CD4-positive, alpha-beta T cell treated with Interferon alpha-2 for 1 hour (primary cell): ENCODE measurements around the gene GRIN2B.

Experiments
- DNase-seq, 2 donors: peaks; one replicate each; pipeline ENCODE4 v3.0.0-alpha.2; 2020 to 2022

GRIN2B gene

DNA sequence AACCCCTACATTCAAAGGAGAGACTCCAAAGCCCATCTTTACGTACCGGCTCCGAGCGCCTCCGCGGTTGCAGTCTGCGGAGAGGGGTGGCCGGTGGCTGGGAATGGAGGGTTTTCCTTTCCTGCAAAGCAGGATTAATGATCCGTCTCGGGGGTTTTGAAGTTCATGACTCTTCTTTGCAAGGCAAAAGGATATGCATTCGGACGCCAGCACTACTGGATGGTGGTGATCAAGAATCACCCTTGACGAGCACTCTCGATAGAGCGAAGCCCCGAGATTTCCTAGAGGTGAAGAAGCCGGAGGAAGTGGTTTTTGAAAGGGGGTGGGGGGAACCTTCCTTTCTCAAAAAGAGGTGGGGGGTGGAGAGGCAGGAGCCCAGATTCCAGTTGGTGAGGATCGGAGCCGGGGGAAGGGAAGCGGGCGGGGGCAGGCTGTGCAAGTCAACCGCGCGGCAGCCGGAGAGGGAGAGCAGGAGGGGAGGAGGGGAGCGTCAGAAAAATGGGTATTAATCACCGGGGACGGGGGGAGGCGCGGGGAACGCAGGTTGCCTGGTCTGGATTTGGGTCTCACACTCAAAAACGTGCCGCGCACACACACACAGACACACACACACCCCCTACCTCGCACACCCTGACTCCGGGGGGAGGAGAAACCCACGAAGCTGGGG lies at the start of gene GRIN2B:
TSS of gene GRIN2B (minus strand) at position 307 of the 667 bp plus-strand sequence. CDS start 115,394 bp downstream, outside the sequence.
- no peak for DNase-seq

DNA sequence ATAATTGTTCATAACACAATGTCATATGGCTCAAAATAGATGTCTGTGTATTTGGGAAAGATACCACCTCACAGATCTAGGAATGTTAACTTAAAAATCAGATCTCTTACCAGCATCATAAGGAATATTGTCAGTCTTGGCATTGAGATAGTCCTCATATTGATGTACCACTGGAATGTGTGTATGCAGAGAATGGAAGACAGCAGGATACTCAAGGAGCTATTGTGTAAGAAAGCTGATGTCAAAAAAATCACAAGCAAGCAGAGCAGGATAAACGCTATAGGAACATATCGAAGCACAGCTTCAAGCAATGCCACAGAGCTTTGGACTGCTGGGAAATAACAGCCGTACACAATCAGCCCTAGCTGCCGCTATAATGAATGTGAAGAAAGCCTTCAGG lies 45.1 kb upstream of the GRIN2B start:
- no peak for DNase-seq

DNA sequence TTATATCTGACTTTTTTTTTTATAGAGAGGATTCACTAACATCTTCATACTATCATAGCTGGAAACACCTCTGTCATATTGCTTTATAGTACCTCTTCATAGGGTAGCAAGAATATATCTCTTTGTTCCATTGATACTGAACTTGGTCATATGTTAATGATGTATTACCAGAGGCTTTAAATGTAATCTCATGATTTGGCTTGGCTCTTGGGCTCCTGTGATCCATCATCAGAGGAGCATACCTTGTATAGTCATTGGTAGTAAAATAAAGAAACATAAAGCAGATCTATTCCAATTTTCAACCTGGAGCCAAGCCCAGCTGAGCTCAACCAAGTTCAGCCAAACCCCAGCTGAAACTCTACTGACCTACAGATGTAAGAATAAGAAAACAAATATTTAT lies 43.2 kb upstream of the GRIN2B start:
- no peak for DNase-seq

DNA sequence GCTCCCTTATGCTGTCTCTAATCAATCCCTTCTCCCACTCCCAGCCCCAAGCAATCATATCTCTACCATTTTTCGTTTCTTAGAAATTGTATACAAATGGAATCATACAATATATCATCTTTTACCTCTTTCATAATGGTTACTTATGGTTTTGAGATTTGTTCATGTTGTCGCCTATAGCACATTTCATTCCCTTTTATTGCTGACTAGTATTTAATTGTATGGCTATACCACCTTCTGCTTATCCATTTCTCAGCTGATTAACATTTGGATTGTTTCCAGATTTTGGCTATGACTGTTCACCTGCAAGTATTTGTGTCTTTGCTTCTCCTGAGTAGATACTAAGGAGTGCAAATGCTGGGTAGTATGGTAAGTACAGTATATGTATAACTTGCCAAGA lies 36.7 kb upstream of the GRIN2B start:
- no peak for DNase-seq

DNA sequence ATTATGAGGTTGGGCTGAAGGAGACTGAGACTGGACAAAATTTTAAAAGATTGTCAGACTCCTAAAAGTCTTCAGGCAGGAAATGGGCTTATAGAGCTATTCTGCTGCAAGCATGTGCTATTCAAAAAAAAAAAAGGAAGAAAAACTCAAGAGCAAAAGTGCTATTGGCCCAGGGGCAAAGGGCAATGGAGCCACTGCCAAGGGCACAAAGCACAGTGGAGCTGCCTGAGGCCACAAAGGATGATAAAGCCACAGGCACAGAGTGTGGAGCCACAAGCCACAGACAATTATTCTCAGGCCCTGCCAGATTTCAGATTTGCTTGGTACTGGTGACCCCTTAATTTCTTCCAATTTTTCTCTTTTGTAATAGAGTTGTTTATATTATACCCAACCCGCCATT lies 29.6 kb upstream of the GRIN2B start:
- no peak for DNase-seq

DNA sequence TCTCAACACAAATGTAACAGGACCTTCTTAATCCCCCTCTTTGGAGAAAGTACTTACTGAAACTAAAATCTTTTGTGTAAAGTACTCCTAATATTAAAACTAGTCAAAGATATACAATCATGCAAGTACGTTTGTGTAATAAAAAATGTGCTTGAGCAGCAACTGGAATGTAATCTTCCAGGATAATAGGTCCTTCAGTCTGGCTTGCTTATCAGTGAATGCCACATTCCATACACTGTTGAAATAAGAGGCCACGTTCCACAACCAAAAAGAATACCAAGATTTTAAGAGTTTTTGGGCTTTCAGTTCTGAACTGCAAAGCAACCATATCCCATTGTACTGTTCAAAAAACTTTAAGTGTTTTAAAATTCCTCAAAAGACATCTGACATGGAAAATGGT lies 26.2 kb upstream of the GRIN2B start:
- DNase-seq: no peak

DNA sequence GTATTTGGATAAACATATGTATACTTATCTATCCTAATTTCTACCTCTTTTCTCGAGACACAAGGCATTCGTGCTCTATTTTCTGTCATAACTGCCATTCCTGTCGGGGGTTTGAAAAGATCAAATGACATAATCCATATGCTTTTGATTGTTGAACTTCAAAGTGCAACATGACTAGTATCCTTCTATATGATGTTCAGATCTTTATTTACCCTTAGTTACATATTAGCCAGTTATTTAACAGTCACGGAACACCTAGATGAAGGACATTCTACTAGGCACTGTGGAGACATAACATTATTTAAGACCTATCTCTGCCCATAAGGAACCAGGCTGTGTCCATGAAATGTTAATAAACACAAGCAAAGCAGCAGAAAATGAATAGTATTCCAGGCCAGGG lies 11.2 kb upstream of the GRIN2B start:
- DNase-seq: no peak

DNA sequence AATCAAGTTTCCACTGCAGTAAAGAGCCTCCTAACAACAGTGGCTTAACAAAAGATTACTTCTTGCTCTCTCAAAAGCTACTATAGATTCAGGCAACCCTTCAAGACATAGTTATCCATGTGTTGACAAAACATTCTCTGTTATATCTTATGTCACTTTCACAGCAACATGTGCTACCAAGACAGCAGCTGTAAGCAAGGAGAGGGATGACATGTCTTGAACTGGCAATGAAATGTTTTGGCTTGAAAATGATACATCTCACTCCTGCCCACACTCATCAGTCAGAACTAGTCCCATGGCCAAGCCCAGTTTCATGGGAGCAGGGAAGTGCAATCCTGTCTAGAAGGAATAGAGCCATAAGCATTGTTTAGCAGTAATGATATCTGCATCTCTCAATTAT lies 10.7 kb upstream of the GRIN2B start:
- no peak for DNase-seq

DNA sequence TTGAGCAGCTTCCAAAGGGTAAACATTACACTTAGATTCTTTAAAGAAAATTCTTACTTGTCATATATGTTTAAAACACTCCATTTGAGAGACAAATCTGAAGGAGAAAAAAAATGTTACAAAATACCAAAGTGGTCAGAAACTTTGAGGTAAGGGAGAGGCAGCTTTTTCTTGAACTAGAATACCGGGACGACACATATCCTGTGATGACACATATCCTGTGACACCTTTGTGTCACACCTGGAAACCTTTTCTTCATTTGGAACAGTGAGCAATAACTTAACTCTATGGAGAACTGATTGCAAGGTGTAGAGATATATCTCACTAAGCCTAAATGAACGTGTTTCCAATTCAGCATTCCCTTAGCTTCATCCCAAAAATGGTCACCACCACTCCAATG lies 4.6 kb upstream of the GRIN2B start:
- DNase-seq: no peak

DNA sequence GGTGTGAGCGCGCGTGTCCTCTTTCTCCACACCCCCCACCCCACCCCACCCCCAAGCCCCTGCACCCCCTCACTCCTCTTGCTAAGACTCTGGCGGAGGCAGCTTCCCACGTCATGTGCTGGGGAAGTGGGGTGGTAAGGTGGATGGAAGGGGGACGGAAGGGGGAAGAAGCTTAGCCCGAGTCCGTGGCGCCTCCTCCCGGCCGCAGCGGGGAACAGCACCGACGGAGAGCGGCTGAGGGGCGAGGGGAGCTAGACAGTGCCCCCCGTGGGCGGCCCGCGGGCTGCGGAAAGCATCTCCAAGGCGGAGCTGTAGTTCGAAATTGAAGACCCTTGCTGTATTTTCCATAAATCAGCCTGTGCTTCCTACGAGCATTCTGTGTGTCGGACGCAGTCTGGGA lies 588 bp upstream of the GRIN2B start:
- no peak for DNase-seq

DNA sequence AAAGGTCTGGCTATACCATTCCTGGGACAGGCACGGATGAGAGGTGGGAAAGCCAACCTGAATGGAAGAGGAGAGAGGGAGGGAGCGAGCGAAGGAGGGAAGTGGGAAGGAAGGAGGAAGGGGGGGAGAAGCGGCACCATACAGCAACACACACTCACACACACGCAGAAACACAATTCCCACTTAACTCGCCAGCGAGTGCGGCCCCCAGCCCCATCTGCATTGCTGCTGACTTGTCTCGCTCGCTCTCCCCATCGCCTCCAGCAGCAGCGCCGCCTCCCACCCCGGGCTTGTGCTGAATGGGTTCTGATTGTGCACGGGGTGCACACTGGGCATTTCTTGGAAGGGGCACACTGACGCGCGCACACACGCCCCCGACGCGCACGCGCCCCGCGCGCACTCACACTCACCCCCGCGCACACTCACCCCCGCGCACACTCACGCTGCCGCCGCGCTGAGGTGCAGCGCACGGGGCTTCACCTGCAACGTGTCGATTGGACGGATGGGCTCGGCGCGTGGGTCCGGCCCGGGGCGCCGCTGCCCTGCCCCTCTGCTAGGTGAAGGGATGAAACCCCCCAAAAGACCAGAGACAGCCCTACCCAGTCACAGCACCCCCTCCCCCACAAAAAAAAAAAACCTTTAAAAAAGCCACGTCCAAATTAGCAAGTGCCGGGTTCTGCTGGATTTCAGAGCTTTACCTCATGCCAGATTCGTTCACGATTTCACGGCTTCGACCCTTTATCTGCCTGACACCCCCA lies 685 bp downstream of the GRIN2B start:
- no peak for DNase-seq

DNA sequence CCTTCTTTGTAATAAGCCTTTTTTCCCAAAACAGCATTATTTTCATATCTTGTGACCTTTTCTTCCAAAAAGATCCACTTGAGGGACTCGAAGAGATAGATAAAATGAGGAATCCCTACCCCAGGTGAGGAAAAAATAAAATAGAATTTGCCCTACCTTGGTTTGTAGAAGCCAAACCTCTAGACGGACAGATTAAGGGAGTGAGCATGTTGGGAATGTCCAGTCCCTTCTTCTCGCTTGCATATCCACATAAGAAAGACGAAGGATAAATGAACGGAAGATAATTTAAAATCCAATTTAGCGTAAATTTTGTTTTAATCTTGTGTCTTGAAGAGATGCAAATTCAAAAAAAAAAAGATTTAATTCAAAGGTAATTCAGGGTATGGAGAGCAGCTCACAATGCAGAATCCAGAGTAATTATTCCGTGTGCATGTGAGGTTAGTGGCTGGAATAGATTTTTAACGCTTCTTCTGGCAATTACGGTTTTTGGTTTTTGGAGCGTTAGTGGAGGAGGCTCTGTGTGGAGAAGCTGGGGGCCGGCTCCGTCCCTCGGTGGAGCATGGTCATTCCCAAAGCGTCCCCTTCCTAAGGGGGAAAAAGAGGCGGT lies 1.5 kb downstream of the GRIN2B start:
- no peak for DNase-seq

DNA sequence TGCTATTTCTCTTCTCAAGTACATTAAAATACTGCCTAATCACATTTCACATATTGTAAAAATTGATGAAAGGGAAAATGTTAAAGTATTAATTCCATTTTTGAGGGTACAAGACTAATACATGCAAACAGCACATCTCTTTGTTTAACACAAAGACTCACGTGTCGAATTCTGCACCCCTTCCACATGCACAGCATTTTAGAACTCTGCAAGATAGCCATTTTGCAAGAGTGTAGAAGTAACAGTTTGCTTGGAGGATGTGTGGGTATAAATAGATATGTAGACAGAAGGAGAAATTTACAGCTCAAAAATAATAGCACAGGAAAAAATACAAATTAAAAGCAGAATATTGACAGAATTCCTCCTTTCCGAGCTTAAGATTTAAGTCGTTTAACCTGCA lies 2.5 kb downstream of the GRIN2B start:
- DNase-seq: no peak

DNA sequence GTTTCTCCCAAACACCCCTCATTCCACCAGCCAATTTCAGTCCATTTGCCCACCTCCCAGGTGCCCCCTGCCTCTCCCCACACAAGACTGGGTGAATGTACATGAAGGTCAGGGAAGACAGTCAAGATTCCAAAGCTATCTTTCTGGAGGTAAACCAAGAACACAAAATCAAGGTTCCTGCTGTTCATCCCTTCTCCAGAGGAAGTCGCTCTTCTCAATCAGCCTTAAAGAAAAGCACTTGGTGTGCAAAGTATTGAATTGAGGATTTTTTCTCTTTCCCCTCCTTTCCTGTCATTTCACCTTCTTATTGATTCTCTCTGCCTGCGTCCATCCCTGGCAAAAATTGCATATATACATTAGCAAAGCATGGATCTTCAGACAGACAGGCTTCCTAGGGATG lies 4.5 kb downstream of the GRIN2B start:
- no peak for DNase-seq

DNA sequence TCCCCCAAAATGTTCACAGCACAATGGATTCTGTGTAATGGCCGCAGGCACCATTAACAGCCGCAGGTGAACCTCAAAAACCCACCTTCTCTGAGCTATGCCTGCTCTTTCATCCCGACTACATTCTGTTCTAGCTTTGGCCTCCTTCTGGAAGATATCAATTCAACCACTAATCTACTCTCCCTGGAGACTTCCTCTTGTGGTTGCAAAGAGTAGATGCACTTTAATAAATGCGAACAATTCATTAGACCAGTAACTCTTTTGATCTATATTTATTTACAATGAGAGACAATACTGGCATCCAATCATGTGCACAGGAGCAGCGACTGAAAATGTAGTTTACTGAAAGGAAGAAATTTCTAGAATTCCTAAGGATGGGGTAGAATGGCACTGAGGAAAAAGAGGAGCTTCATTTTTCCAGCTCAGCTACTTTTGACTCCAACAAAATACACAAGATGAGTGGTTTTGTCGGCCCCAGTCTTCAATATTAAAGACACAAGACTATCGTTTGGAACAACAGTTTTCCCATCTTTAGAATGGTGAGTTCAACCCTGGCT lies 5.3 kb downstream of the GRIN2B start:
- no peak for DNase-seq

DNA sequence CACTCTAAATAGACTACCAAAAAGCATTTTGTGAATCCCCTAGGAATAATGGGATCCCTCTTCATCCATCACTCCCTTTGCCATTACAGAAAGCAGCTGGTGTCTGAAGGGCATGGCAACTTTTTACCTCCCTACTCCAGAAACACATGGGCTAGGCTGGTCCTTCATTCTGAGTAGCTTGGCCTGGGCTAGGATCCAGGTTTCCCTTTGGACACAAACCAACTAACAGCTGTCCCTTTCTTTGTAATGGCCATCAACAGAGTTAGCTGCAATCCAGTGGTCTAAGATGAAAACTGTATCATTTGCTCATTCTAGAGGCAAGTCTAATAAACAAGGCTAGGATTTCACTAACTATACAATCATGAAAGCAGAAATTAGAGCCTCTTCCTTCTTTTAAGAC lies 7.4 kb downstream of the GRIN2B start:
- DNase-seq: no peak

DNA sequence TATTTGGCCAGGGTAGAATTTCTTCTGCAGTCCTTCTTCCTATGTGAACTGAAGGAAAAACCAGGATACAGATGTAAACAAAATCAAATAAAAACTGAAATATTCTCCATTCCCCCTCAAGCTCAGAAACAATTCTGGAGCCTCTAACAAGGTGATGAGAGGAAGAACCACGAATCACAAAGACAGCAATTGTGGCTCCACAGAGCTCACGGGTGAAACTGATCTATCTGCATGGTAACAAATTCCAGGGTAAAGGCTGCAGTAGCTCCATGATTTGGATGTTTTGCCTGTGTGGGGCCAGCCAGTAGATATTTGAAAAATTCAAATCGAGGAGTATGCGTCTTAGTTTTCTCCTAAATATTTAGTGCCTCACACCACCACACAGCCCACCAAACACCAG lies 10.6 kb downstream of the GRIN2B start:
- no peak for DNase-seq

DNA sequence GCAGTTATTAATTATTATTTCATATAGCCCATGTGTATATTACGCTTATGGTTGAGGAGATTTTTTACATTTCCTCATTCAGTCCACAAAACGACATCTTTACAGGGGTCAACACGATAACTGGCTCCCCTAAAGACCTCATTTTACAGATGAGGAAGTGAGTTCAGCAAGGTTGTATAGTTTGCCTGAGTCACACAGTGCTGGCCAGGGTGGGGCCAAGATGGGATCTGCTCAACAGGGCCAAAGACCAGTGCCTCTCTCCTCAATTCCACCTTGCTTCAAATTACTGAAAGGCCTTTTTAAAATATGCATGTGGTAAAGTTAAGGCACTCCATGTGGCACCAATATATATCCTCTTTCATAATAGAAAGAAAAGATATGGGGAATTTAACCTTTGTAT lies 13.1 kb downstream of the GRIN2B start:
- DNase-seq: no peak

DNA sequence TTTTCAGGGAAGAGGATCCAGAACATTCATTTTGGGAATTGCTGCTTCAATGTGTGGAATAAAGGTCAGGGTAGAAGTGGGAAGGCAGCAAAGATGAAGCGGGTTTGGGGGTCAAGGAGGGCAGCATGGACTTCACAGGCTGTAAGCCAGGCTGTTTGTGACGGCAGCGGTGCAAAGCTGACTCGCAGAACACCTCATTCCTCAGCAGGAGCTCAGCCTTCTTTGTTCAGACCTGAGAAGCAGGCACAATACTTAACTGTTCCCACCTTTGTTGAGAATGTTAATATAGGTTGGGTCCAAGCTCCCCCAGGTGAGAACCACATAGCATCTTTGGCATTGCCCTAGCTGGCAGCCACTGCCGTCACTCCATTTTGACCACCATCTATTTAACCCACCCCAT lies 16.7 kb downstream of the GRIN2B start:
- no peak for DNase-seq

DNA sequence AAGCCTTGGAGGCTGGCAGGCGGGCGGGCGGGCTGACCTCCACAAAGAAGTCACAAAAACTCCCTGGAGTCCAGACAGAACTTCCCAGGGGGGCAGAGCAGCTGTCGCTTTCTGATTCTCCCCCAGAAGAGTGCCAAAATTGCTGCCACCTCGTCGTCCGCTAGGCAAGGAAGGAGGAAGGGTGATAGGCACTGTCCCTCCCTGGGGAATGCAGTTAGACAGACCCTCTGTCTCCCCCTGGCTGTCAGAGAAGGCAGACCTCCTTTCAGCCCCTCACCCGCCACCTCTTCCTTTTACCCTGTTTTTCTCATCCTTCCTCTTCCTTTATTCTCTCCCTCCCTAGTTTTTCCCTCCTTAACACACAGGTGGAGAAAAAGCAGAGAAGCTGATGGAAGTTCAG lies 18.7 kb downstream of the GRIN2B start:
- DNase-seq: no peak

DNA sequence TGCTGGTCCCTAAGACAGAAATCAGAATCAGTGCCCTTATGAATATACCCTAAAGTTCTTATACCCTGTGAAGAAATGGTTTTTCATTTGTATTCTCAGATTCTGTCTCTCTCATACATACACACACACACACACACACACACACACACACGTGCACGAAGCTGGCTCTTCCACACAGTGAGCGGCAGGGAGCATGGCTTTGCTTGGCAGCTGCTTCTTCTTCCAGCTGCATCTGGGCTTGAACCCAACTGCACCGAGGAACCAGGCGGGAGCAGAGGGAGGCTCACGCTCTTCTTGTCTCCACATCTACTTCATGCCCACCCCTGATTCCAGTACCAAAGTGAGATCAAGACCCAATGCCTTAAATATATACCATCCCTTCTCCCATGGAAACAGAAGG lies 19.4 kb downstream of the GRIN2B start:
- DNase-seq: no peak

DNA sequence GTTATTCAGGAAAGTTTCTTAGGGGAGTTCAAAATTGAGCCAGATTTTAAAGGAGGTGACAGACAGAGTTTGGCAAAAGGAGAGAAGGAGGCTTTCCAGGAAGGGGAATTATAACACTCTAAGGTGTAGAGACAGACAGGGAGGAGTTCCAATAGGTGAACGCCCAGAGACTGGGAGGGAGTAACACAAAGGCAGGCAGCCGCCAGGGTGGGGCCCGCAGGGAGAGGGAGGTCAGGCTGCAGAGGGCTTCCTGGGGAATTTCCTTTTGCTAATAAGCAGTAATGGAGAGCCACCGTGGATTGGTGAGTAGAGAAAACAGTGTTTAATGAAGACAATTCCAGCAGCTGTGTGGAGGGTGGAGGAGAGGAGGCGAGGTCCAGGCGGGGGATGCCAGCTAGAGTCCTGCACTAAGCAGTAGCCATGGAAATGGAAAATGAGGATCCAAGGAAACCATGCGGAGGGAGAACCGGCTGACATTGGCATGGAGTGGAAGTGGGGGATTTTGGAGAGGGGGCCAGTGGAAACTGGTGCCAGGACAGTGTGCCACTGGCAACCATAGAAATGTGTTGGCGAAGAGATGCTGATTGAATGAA lies 22.2 kb downstream of the GRIN2B start:
- no peak for DNase-seq

DNA sequence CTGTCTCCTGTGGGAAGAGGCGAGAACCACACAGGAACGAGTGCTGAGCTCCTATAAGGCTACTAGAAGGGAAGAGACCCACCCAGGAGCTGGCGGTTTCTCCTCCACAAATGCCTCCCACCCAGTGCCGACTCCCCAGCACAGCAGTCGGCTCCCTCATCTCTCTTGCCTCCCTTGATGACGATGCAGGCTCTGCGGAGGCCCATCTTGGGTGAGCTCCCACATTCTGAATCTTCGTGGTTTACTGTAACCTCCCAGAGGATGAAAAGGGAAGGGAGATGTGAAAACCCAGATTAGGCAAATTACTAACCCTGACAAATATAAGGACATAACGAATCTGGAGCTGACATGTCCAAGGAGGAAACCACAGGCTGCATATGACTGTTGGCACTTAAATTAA lies 23.8 kb downstream of the GRIN2B start:
- DNase-seq: no peak
